Mucosa of rectum (tissue), 2 donors: ENCODE results near the gene CES1.
"Not testable (repeated sequence)": the region's sequence is repeated elsewhere in the genome, so short reads cannot be mapped to it uniquely, and the experiment has no call there.

ENCODE experiments used
- H3K27ac ChIP-seq, 2 donors: one replicate each; pipeline ENCODE4 v1.7.0; 2013; ENCODE audit warnings: inconsistent platforms in 2 of 2, low read depth in 2 of 2, low read length in 2 of 2
- H3K27me3 ChIP-seq, 2 donors: one replicate each; pipeline ENCODE4 v1.7.0; 2013; ENCODE audit warnings: low read length in 2 of 2; ENCODE audit not compliant: control insufficient read depth in 2 of 2, insufficient read depth in 2 of 2
- H3K36me3 ChIP-seq, 2 donors: one replicate each; pipeline ENCODE4 v1.7.0; 2013; ENCODE audit warnings: low read length in 2 of 2; ENCODE audit not compliant: control insufficient read depth in 2 of 2, insufficient read depth in 2 of 2
- H3K4me1 ChIP-seq, 2 donors: one replicate each; pipeline ENCODE4 v1.7.0; 2013; ENCODE audit warnings: low read length in 2 of 2, mild to moderate bottlenecking in 1 of 2; ENCODE audit not compliant: control insufficient read depth in 2 of 2, insufficient read depth in 2 of 2
- H3K4me3 ChIP-seq, 2 donors: one replicate each; pipeline ENCODE4 v1.7.0; 2013; ENCODE audit warnings: low read length in 2 of 2
- H3K9ac ChIP-seq, 2 donors: one replicate each; pipeline ENCODE4 v1.7.0; 2013; ENCODE audit warnings: low read length in 2 of 2, low read depth in 1 of 2, mild to moderate bottlenecking in 1 of 2
- H3K9me3 ChIP-seq, 2 donors: one replicate each; pipeline ENCODE4 v1.7.0; 2013; ENCODE audit warnings: low read length in 2 of 2; ENCODE audit not compliant: control insufficient read depth in 2 of 2
- donor health status: healthy.
- donor health status: Normal muscosa, but diverticular disease.

CES1 gene

DNA sequence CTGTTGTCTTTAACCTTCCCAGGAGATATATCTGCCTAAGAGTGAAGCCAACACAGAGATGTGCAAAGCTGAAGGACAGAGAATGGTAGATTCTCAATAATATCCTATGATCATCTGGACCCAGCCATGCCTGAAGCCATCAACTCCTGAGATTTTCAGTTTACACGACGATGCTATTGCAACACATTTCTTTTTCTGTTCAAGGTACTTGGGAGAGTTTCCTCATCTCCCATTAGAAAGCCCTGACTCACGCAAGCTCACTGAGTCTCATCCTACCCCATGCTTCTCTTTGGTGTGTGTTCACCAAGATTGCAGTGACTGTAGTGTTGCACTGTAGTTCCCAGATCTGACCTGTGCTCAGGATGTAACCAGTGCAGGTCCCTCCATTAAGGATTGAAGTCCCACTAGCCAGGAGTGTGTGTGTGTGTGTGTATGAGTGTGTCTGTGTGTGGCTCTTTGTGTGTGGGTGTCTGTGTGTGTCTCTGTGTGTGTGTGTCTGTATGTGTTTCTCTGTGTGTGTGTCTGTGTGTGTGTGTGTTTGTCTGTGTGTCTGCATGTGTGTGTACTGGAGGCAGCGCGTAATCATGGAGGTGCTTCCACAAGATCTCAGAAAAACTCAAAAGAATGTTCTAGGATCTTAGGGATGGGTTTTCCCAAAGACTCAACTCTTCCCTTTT, 15.5 kb downstream of the CES1 start:
- Histone ChIP-seq H3K27ac (no peak overlapping the region), H3K36me3 (no peaks in the 10 kb centered on the region), H3K4me3 (no peak overlapping the region), H3K4me1 (no peaks in the 10 kb centered on the region), H3K9me3 (no peaks in the 10 kb centered on the region), H3K27me3 (peaks cover 0 to 11% of the 10 kb centered on the region in 2 donors), H3K9ac (no peak overlapping the region)

DNA sequence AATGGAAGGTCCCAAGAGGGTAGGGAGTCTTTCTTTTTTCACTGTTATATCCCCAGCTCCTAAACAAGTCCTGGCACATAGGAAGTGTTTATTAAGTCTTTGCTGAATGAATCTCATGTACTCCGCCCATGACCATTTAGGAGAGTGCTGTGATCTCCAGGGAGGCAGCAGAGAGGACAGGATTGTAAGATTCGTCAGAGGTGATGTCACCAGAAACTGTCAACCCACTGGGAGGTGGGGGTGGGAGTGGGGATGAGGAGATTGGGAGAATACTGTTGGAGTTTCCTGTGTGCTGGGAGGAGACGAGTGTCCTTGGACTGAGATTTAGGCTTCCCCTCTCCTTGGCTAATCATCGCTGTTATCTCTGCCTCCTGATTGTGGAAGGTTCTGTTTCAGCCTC, 16.7 kb downstream of the CES1 start:
- not testable (repeated sequence) for H3K27ac ChIP-seq, H3K4me1 ChIP-seq, H3K36me3 ChIP-seq, H3K9ac ChIP-seq, H3K9me3 ChIP-seq, H3K4me3 ChIP-seq
- H3K27me3 ChIP-seq, result peaks cover 0 to 14% of the 10 kb centered on the region in 2 donors

DNA sequence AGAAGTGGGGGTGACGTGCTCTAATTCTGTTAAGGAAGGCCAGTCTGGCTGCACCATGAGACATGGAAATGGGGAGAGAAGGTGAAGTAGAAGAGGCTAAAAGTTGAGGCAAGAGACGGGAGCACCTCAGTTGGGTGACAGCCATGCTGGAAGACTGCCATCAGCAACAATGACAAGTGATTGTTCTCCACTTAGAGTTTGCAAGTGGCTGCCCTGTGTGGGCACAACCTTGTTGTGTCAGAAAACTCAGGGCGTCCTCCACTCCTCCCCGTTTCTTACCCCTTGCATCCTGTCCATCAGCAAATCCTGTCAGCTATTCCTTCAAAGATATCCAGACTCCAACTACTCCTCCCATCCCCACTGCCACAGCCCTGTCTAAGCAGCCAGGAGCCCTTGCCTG, 17.6 kb downstream of the CES1 start:
- Histone ChIP-seq H3K27ac (no peak overlapping the region), H3K9me3 (no peaks in the 10 kb centered on the region), H3K27me3 (peaks cover 0 to 11% of the 10 kb centered on the region in 2 donors), H3K4me3 (no peak overlapping the region), H3K9ac (no peak overlapping the region), H3K36me3 (no peaks in the 10 kb centered on the region), H3K4me1 (no peaks in the 10 kb centered on the region)

DNA sequence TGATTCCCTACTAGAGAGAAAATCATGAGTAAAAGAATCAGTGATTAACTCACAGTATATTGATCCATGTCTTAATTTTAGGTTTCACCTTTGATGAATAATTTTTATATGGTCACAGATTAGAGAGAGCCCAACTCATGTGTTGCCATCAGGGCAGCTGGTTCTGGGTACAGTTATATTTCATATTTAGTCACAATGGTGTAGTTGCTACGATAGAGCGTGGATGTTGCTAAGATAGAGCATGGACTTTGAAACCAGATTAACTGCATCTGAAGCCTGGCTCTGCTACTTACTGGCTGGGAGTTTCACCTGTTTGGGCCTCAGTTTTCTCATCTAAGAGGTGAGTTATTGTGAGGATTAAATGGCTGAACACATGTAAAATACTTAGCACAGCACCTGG, 18.7 kb downstream of the CES1 start:
- H3K4me3 ChIP-seq, H3K27ac ChIP-seq, H3K36me3 ChIP-seq, H3K9ac ChIP-seq, H3K4me1 ChIP-seq, H3K9me3 ChIP-seq: not testable (repeated sequence)
- H3K27me3 ChIP-seq, result peaks cover 0 to 11% of the 10 kb centered on the region in 2 donors

DNA sequence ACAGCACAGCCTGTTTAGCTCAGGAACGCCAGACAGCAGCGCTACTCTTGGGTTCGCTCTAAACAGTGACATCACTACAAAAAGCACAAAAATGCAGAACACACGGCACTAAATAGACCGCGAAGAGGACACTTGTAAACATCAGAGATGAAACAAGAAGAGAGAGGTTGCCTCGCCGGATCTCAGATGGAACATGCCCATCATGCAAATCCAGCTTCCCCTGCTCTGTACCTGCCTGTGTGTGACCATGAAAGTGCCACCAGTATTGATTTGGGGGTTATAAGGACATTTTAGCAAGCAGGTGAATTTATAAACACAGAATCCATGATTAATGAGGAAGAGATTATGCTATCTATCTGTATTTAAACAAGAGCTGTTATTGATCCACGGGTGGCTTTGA, 19.2 kb downstream of the CES1 start:
- not testable (repeated sequence) for H3K4me1 ChIP-seq, H3K36me3 ChIP-seq, H3K9ac ChIP-seq, H3K4me3 ChIP-seq, H3K27me3 ChIP-seq, H3K27ac ChIP-seq, H3K9me3 ChIP-seq

DNA sequence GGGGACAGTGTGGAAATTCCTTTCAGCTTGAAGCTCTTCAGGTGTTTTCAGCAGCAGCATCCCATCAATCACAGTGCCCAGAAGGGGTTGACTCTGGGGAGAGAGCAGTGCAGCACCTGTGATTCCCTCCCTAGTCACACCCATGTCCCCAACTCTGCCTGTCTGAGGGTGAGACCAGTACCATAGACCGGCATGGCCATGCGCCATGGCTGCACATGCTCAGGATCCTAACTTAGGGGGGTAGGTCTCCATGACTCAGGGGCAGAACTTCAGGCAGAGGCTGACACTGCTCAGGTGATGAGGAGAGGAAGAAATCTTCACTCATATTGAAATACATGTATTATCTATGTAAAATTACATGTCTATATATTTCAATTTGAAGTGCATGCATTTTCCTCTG, 19.9 kb downstream of the CES1 start:
- Histone ChIP-seq H3K4me1 (no peaks in the 10 kb centered on the region), H3K9me3 (no peaks in the 10 kb centered on the region), H3K9ac (no peak overlapping the region), H3K27me3 (peaks cover 0 to 8% of the 10 kb centered on the region in 2 donors), H3K27ac (no peak overlapping the region), H3K4me3 (no peak overlapping the region), H3K36me3 (no peaks in the 10 kb centered on the region)

DNA sequence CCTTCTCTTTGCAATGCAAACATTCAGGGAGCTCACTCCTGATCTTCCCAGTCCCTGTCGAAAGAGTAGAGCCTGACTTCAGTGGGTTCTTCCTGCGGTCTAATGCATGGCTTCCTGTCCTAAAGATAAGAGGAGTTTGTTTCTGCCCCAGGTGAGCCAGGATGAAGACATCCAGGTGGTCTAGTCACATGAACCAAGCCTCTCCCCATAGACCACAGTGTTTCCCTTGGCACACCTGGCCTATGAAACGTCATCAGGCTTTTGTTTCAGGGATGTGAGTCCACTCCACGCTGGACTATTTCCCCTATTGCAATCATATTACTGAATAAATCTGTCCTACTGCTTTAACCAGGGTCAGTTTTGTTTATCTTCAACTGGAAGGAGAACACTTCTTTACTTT, 21.1 kb downstream of the CES1 start:
- Histone ChIP-seq H3K4me3 (no peak overlapping the region), H3K27ac (no peak overlapping the region), H3K36me3 (no peaks in the 10 kb centered on the region), H3K27me3 (peaks cover 0 to 8% of the 10 kb centered on the region in 2 donors), H3K9me3 (no peaks in the 10 kb centered on the region), H3K9ac (no peak overlapping the region), H3K4me1 (no peaks in the 10 kb centered on the region)

DNA sequence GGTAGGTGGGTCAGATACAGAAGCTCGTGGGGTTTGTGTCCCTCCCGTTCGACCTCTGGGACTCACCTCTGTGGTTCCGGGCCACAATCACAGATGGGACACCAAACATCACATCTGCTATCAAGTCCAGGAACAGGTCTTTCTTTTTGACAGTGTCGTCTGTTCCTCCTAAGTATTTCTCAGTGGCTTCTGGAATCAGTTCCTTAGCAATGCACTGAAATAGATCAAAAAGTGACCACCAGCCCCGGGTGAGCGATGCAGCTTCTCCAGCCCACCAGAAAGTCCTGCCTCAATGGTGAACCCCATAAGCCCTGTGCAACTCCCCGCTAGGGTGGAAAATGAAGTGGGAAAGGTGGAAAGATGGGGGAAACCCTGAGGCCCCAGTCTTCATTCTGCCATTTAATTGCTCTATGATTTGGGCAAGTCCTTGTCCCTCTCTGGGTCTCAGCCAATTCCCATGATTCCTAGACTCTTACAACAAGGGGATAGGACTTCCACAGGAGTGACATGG, 22.4 kb downstream of the CES1 start:
- Histone ChIP-seq H3K27ac (no peak overlapping the region), H3K36me3 (no peaks in the 10 kb centered on the region), H3K4me1 (no peaks in the 10 kb centered on the region), H3K9ac (no peak overlapping the region), H3K27me3 (peaks cover 0 to 8% of the 10 kb centered on the region in 2 donors), H3K4me3 (no peak overlapping the region), H3K9me3 (no peaks in the 10 kb centered on the region)

DNA sequence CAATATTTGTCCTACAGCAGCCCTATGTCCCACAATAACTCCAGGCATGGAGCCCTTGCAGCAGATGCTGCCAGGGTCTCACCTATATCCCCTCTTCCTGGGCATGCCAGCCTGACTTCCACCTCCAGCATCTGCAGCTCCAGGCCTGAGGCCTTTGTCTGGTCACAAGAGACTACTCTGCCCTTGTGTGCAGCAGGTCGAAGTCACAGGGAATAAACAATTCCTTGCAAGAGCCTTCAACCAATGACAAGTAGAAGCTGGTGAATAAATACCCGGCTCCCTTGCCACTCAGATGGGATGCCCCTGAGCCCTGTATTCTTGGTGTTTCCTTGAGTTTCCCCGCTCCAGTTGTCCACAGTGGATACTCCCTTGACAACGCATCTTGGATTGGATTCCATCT, 23.0 kb downstream of the CES1 start:
- no peaks in the 10 kb centered on the region for H3K9me3 ChIP-seq
- peaks cover 0 to 8% of the 10 kb centered on the region in 2 donors for H3K27me3 ChIP-seq
- H3K9ac ChIP-seq, result no peak overlapping the region
- no peak overlapping the region for H3K27ac ChIP-seq
- no peaks in the 10 kb centered on the region for H3K4me1 ChIP-seq
- no peaks in the 10 kb centered on the region for H3K36me3 ChIP-seq
- H3K4me3 ChIP-seq, result no peak overlapping the region

DNA sequence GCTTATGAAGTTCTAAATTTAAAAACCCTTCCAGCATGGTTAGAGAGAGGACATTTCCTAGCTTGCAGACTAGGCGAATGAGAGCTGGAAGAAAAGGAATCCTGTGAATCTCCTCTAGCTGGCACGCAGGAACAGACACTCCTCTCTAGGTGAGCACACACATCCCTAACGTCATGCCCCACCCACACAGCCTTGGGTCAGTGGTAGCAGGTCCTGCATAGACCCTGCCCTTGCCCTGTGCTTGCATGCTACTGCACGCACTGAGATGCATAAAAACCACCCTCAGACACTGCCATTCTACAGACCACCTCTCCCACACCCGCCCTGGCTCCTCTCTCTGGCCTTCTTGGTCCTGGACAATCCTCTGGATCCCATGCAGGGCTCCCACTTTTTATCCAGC, 23.5 kb downstream of the CES1 start:
- Histone ChIP-seq H3K4me1 (no peaks in the 10 kb centered on the region), H3K4me3 (no peak overlapping the region), H3K9me3 (no peaks in the 10 kb centered on the region), H3K36me3 (no peaks in the 10 kb centered on the region), H3K27ac (no peak overlapping the region), H3K9ac (no peak overlapping the region), H3K27me3 (peaks cover 0 to 8% of the 10 kb centered on the region in 2 donors)

DNA sequence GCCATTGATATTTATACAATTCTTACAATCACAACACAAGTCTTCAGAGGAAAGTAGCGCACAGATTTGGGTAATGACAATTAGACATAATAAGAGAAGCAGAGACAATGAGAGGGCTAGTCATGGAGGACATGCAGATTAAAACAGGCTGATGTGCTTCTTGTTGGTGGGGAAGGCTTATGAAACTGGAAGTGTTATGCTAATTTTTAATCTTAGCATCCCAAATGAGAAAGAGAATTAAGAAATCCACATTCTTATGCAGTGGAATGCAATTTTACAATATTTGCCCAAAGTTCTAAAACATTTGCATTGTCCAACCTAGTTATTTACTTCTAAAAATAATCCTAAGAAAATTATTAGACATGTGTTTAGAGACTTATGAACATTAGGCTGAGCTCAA, 24.6 kb downstream of the CES1 start:
- H3K36me3 ChIP-seq, H3K9me3 ChIP-seq: not testable (repeated sequence)

More for the DNA sequence above, 24.6 kb downstream of the CES1 start:
- H3K27me3 ChIP-seq, H3K4me3 ChIP-seq, H3K4me1 ChIP-seq, H3K9ac ChIP-seq, H3K27ac ChIP-seq: not testable (repeated sequence)
